ENCODE results near the gene FAM180A. TPM values are rescaled to one million over a fixed set of nuclear protein-coding genes. Genes with fewer than 3 reads are reported as not detected.

FAM180A gene
- total and polyA plus RNA-seq, 10 of the 15 experiments (the other 5 are each of a cell fraction or from before 2014, with no cell fraction given): not detected

DNA sequence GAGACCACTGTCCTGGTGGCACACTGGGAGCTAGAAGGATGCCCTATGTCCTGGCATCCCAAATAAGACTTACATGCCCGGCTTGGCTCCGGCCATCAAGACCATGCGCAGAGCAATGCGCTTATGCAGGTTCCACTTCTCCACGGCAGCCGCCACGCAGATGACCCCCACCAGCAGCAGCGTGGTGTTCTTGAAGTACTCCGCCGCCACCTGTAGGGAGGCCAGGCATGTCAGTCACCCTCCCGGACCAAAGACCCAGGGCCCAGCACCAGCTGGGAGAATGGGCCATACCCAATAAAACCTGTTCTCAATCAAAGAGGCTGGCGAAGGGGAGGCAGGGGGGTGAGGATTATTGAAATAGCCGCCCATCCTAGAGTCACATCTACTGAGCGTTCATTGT, 40.6 kb downstream of the FAM180A start:
- Histone ChIP-seq H3K79me2 (ENCODE audit: control insufficient read depth, insufficient read depth, low read length) (no peaks in the 10 kb centered on the region), H3K4me1 (ENCODE audit: control insufficient read depth, insufficient read depth, low read length) (no peaks in the 10 kb centered on the region), H3K9me3 (replicated peaks; ENCODE audit: control insufficient read depth, insufficient read depth, low read length) (no peaks in the 10 kb centered on the region), H2AFZ (ENCODE audit: control insufficient read depth, low read depth, low read length) (no peak overlapping the region), H3K36me3 (ENCODE audit: control insufficient read depth in 2 of 2, insufficient read depth in 2 of 2, low read length in 1 of 2) (no peaks in the 10 kb centered on the region), H3K27me3 (replicated peaks in 1 of 2; ENCODE audit: control insufficient read depth in 2 of 2, insufficient read depth in 2 of 2, low read length in 1 of 2) (no peaks in the 10 kb centered on the region), H3K4me3 (no peak overlapping the region), H3K4me2 (ENCODE audit: control insufficient read depth, insufficient read depth) (no peak overlapping the region), H4K20me1 (ENCODE audit: control insufficient read depth, insufficient read depth) (no peaks in the 10 kb centered on the region), H3K9ac (ENCODE audit: control insufficient read depth, insufficient read depth, low read length) (no peak overlapping the region), H3K27ac (ENCODE audit: control insufficient read depth, insufficient read depth) (no peak overlapping the region)
- TF ChIP-seq, protein P1, sequence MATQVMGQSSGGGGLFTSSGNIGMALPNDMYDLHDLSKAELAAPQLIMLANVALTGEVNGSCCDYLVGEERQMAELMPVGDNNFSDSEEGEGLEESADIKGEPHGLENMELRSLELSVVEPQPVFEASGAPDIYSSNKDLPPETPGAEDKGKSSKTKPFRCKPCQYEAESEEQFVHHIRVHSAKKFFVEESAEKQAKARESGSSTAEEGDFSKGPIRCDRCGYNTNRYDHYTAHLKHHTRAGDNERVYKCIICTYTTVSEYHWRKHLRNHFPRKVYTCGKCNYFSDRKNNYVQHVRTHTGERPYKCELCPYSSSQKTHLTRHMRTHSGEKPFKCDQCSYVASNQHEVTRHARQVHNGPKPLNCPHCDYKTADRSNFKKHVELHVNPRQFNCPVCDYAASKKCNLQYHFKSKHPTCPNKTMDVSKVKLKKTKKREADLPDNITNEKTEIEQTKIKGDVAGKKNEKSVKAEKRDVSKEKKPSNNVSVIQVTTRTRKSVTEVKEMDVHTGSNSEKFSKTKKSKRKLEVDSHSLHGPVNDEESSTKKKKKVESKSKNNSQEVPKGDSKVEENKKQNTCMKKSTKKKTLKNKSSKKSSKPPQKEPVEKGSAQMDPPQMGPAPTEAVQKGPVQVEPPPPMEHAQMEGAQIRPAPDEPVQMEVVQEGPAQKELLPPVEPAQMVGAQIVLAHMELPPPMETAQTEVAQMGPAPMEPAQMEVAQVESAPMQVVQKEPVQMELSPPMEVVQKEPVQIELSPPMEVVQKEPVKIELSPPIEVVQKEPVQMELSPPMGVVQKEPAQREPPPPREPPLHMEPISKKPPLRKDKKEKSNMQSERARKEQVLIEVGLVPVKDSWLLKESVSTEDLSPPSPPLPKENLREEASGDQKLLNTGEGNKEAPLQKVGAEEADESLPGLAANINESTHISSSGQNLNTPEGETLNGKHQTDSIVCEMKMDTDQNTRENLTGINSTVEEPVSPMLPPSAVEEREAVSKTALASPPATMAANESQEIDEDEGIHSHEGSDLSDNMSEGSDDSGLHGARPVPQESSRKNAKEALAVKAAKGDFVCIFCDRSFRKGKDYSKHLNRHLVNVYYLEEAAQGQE (IDR thresholded peaks at IDR 0.05; ENCODE audit: low read depth, low read length): no peak
- TF ChIP-seq NBN (IDR thresholded peaks at IDR 0.05) (no peak), ELK1 (IDR thresholded peaks at IDR 0.05; ENCODE audit: low read depth, low read length) (no peak), ATF7 (IDR thresholded peaks at IDR 0.05; ENCODE audit: low read depth) (no peak), IRF4 (IDR thresholded peaks at IDR 0.05; ENCODE audit: low read depth, low read length) (no peak), SREBF1 (IDR thresholded peaks at IDR 0.05; ENCODE audit: low read length) (no peak), RUNX3 (IDR thresholded peaks at IDR 0.05; ENCODE audit: low read length) (no peak), SUZ12 (IDR thresholded peaks at IDR 0.05; ENCODE audit: unreplicated experiment) (no peak), HDGF (IDR thresholded peaks at IDR 0.05) (no peak), CBFB (IDR thresholded peaks at IDR 0.05; ENCODE audit: low read depth) (no peak), RB1 (IDR thresholded peaks at IDR 0.05; ENCODE audit: borderline replicate concordance) (no peak), HDAC6 (IDR thresholded peaks at IDR 0.05; ENCODE audit: unreplicated experiment) (no peak), HCFC1 (IDR thresholded peaks at IDR 0.05; ENCODE audit: low read length) (no peak), SUPT20H (IDR thresholded peaks at IDR 0.05; ENCODE audit: borderline replicate concordance, control insufficient read depth, low read depth, low read length) (no peak), MTA3 (IDR thresholded peaks at IDR 0.05; ENCODE audit: borderline replicate concordance, low read length) (no peak)
- TF ChIP-seq, protein P2, sequence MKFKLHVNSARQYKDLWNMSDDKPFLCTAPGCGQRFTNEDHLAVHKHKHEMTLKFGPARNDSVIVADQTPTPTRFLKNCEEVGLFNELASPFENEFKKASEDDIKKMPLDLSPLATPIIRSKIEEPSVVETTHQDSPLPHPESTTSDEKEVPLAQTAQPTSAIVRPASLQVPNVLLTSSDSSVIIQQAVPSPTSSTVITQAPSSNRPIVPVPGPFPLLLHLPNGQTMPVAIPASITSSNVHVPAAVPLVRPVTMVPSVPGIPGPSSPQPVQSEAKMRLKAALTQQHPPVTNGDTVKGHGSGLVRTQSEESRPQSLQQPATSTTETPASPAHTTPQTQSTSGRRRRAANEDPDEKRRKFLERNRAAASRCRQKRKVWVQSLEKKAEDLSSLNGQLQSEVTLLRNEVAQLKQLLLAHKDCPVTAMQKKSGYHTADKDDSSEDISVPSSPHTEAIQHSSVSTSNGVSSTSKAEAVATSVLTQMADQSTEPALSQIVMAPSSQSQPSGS (IDR thresholded peaks at IDR 0.05; ENCODE audit: low read length): no peak
- TF ChIP-seq, protein P3, sequence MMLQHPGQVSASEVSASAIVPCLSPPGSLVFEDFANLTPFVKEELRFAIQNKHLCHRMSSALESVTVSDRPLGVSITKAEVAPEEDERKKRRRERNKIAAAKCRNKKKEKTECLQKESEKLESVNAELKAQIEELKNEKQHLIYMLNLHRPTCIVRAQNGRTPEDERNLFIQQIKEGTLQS (IDR thresholded peaks at IDR 0.05; ENCODE audit: borderline replicate concordance, extremely low read depth, low read depth, low read length): no peak
- WGBS (ENCODE audit: insufficient coverage, insufficient replicate concordance, low lambda C conversion rate, missing lambda C conversion rate): 77% methylated on average over 14 of the region's 14 CpGs
- CTCF ChIA-PET: interaction anchor here (1.0 kb wide), 1 partner anchor 35 kb away, joined by 3 read pairs; no protein-coding TSS in a partner anchor
- POLR2A ChIA-PET: no interaction called here
- FAIRE-seq: no peak
- RAD21 ChIA-PET (ENCODE audit: unreplicated experiment): no interaction called here
- ATAC-seq: no peak
- in situ Hi-C loops (cut with MboI) (no loop called here), intact Hi-C loops (cut with micrococcal nuclease; ENCODE audit: unreplicated experiment) (no loop called here)
- BruUV-seq (replicated peaks): no TSS peak
- no peak for DNase-seq (ENCODE audit: low read depth, low spot score)
- SMC1A ChIA-PET (ENCODE audit: uncharacterized antibody, unreplicated experiment): no interaction called here

Measured in GM12878 (cell line).